WI38 (cell line): ENCODE measurements around the gene ZNF792.
"Not testable (repeated sequence)": the region's sequence is repeated elsewhere in the genome, so short reads cannot be mapped to it uniquely, and the experiment has no call there.

Source experiments
- H3K4me3 ChIP-seq: 2 replicates; pipeline ENCODE4 v1.5.1; 2011; ENCODE audit warnings: low read depth, mild to moderate bottlenecking, control low read depth, low read length
- CTCF ChIP-seq: IDR thresholded peaks from 2 replicates; pipeline ENCODE4 v1.5.1; 2012; ENCODE audit warnings: low read depth, mild to moderate bottlenecking, control low read depth, low read length

The ZNF792 gene

GRCh38 chr19:34963573-34964406, at the start of gene ZNF792:
TSS of gene ZNF792 (minus strand) at chr19:34964229. CDS start at chr19:34963662, 567 bp downstream.
- peak within 1 kb of the TSS; percentile 86 for H3K4me3 ChIP-seq
- no peak for TF ChIP-seq CTCF

- peak; percentile 98 for TF ChIP-seq CTCF
- H3K4me3 ChIP-seq = no peak overlapping the region
Measured at GRCh38 chr19:35013041-35013819, 49.2 kb upstream of the ZNF792 start.

GRCh38 chr19:35011737-35012682, 48.0 kb upstream of the ZNF792 start:
- no peak for TF ChIP-seq CTCF
- H3K4me3 ChIP-seq = no peak overlapping the region

- H3K4me3 ChIP-seq = no peak overlapping the region
- no peak for TF ChIP-seq CTCF
Measured at GRCh38 chr19:35011091-35011689, 47.2 kb upstream of the ZNF792 start.

GRCh38 chr19:35009424-35010415, 45.7 kb upstream of the ZNF792 start:
- no peak overlapping the region for H3K4me3 ChIP-seq
- TF ChIP-seq CTCF = no peak

- no peak overlapping the region for H3K4me3 ChIP-seq
- no peak for TF ChIP-seq CTCF
Measured at GRCh38 chr19:35008891-35009341, 44.9 kb upstream of the ZNF792 start.

- not testable (repeated sequence) for H3K4me3 ChIP-seq
Measured at GRCh38 chr19:35007427-35007826, 43.4 kb upstream of the ZNF792 start.
